A673 (cell line): ENCODE results near the gene PLA2G2E. TPM values are rescaled to one million over a fixed set of nuclear protein-coding genes. Genes with fewer than 3 reads are reported as not detected.

Source experiments
- BruUV-seq: library from RNA; stranded (reverse); fragments of 400-500 nt; replicated peaks from 2 replicates; lab custom pipeline; 2021; lab: Mats Ljungman, UMichigan
- CTCF ChIA-PET: fragments of 300-600 bp; sonication (Branson Sonifier 250); formaldehyde crosslinking; loops from one replicate; lab custom pipeline; 2022; ENCODE audit warnings: antibody characterized with exemption; lab: Charles Lee
- POLR2A ChIA-PET: fragments of 300-600 bp; sonication (Branson Sonifier 250); formaldehyde crosslinking; loops from one replicate; lab custom pipeline; 2022; ENCODE audit warnings: antibody characterized with exemption; ENCODE audit not compliant: low non-redundant PET; lab: Charles Lee
- DNase-seq: peaks from one replicate; pipeline ENCODE4 v3.0.0-alpha.2; 2015; ENCODE audit warnings: low spot score
- H3K27ac ChIP-seq: fragments of 200-600 bp; sonication (generic); 2 replicates; pipeline ENCODE4 v1.5.1; 2016; ENCODE audit warnings: mixed run types, low read depth, mild to moderate bottlenecking, mixed read lengths, antibody characterized with exemption, low read length; ENCODE audit not compliant: poor library complexity, severe bottlenecking
- H3K27me3 ChIP-seq: fragments of 200-600 bp; sonication (generic); replicated peaks from 2 replicates; pipeline ENCODE4 v1.6.1; 2017; ENCODE audit warnings: mixed run types, low read depth, mild to moderate bottlenecking, mixed read lengths, antibody characterized with exemption, low read length; ENCODE audit not compliant: insufficient read depth, poor library complexity
- H3K36me3 ChIP-seq: fragments of 200-600 bp; sonication (generic); 2 replicates; pipeline ENCODE4 v1.6.1; 2016; ENCODE audit warnings: mixed run types, mild to moderate bottlenecking, mixed read lengths, antibody characterized with exemption, low read length; ENCODE audit not compliant: insufficient read depth, poor library complexity, severe bottlenecking
- H3K4me1 ChIP-seq: fragments of 200-600 bp; sonication (generic); 2 replicates; pipeline ENCODE4 v1.6.1; 2017; ENCODE audit warnings: mixed run types, mild to moderate bottlenecking, mixed read lengths, antibody characterized with exemption, low read length; ENCODE audit not compliant: insufficient read depth, poor library complexity, severe bottlenecking
- H3K4me3 ChIP-seq: fragments of 200-600 bp; sonication (generic); 2 replicates; pipeline ENCODE4 v1.5.1; 2016; ENCODE audit warnings: low read depth, mixed run types, mild to moderate bottlenecking, mixed read lengths, low read length; ENCODE audit not compliant: poor library complexity, severe bottlenecking
- H3K9me3 ChIP-seq: fragments of 200-600 bp; sonication (generic); 2 replicates; pipeline ENCODE4 v1.6.1; 2016; ENCODE audit warnings: mixed run types, low read depth, mild to moderate bottlenecking, mixed read lengths, antibody characterized with exemption, low read length; ENCODE audit not compliant: poor library complexity, severe bottlenecking
- CTCF ChIP-seq: fragments of 300-800, 200-600 bp; sonication (generic); conservative IDR thresholded peaks from 2 replicates; pipeline ENCODE4 v1.5.1; 2017; ENCODE audit warnings: low read depth, mild to moderate bottlenecking, antibody characterized with exemption, low read length, moderate library complexity, mixed read lengths
- EZH2 ChIP-seq: fragments of 200-600 bp; sonication (generic); IDR thresholded peaks from 2 replicates; pipeline ENCODE4 v1.6.1; 2017; ENCODE audit warnings: borderline replicate concordance, low read depth, mild to moderate bottlenecking, mixed read lengths, antibody characterized with exemption, low read length; ENCODE audit not compliant: poor library complexity, severe bottlenecking
- intact Hi-C: fragments of 100-400 bp; cut with micrococcal nuclease; formaldehyde crosslinking; loops from one replicate; pipeline ENCODE4 v1.10.0; 2022; ENCODE audit not compliant: unreplicated experiment
- total RNA-seq: library from RNA; stranded (reverse); gene quantifications from 2 replicates; pipeline ENCODE4 v1.2.3, GENCODE V29; 2021

The PLA2G2E gene
- total RNA-seq, 1 experiment from 2014 or later = not detected

GRCh38 chr1:19921310-19921709, 2.1 kb downstream of the PLA2G2E start:
- H3K36me3 ChIP-seq = no peaks in the 10 kb centered on the region
- H3K9me3 ChIP-seq = no peaks in the 10 kb centered on the region
- no peak overlapping the region for H3K27ac ChIP-seq
- H3K4me1 ChIP-seq = no peaks in the 10 kb centered on the region
- TF ChIP-seq EZH2 = no peak
- no peak for TF ChIP-seq CTCF
- H3K27me3 ChIP-seq = no peaks in the 10 kb centered on the region
- POLR2A ChIA-PET = no interaction called here
- BruUV-seq = no TSS peak
- peak; percentile 7 for DNase-seq
- CTCF ChIA-PET = no interaction called here
- no peak overlapping the region for H3K4me3 ChIP-seq
- intact Hi-C loops = no loop called here

GRCh38 chr1:19920132-19920710, 3.2 kb downstream of the PLA2G2E start:
- ChIA-PET CTCF (no interaction called here), POLR2A (no interaction called here)
- TF ChIP-seq CTCF (no peak), EZH2 (no peak)
- no peaks in the 10 kb centered on the region for H3K36me3 ChIP-seq
- no TSS peak for BruUV-seq
- no peaks in the 10 kb centered on the region for H3K9me3 ChIP-seq
- H3K27me3 ChIP-seq = no peaks in the 10 kb centered on the region
- no peak overlapping the region for H3K27ac ChIP-seq
- intact Hi-C loops = no loop called here
- DNase-seq = no peak
- H3K4me3 ChIP-seq = no peak overlapping the region
- H3K4me1 ChIP-seq = no peaks in the 10 kb centered on the region

GRCh38 chr1:19918057-19918456, 5.4 kb downstream of the PLA2G2E start:
- intact Hi-C loops = loop anchor here (1.0 kb wide), 1 partner anchor 277 kb away; no protein-coding TSS in a partner anchor
- DNase-seq = peak; percentile 83
- ChIA-PET POLR2A (no interaction called here), CTCF (interaction anchor here (0.8 kb wide), 1 partner anchor 278 kb away, joined by 4 read pairs; no protein-coding TSS in a partner anchor)
- TF ChIP-seq CTCF (peak; percentile 92), EZH2 (no peak)
- peaks cover 15% of the 10 kb centered on the region for H3K36me3 ChIP-seq
- no peaks in the 10 kb centered on the region for H3K4me1 ChIP-seq
- H3K4me3 ChIP-seq = no peak overlapping the region
- BruUV-seq = no TSS peak
- no peaks in the 10 kb centered on the region for H3K9me3 ChIP-seq
- no peaks in the 10 kb centered on the region for H3K27me3 ChIP-seq
- H3K27ac ChIP-seq = no peak overlapping the region
